Tibial nerve (tissue), 4 donors: ENCODE results near the gene PFN1.

Experiments used
- CTCF ChIP-seq, 5 experiments: fragments of 200-600 bp in 3 of 5; fragments of 450-650 bp in 2 of 5; sonication (generic) in 3 of 5; IDR thresholded peaks; one replicate each; pipeline ENCODE4 v1.5.1; 2016 to 2019; ENCODE audit warnings: antibody characterized with exemption in 5 of 5, mild to moderate bottlenecking in 3 of 5, moderate library complexity in 2 of 5
- EP300 ChIP-seq, 2 donors: sonication (generic); formaldehyde crosslinking; IDR thresholded peaks; one replicate each; pipeline ENCODE4 v1.6.1; 2017; ENCODE audit warnings: antibody characterized with exemption in 2 of 2, mild to moderate bottlenecking in 1 of 2
- POLR2A ChIP-seq, 2 donors: fragments of 450-650 bp; IDR thresholded peaks; one replicate each; pipeline ENCODE4 v1.6.1; 2017; ENCODE audit warnings: antibody characterized with exemption in 2 of 2, mild to moderate bottlenecking in 2 of 2, moderate library complexity in 2 of 2

GRCh38 chr17:4897785-4898184 lies 50.5 kb downstream of the PFN1 start:
- TF ChIP-seq CTCF (IDR thresholded peaks at IDR 0.05) (no peak), POLR2A (IDR thresholded peaks at IDR 0.05) (no peak), EP300 (IDR thresholded peaks at IDR 0.05) (no peak)
